A549 (cell line): ENCODE data around the gene TRIO. TPM values are rescaled to one million over a fixed set of nuclear protein-coding genes. Genes with fewer than 3 reads are reported as not detected.

Experiments used
- ATAC-seq, 2 experiments: fragments of 200-7000 bp in 1 of 2; fragments of >200 bp in 1 of 2; cut with Nextera tagmentation in 1 of 2; cut with Tn5 transposase in 1 of 2; 3 replicates each; pipeline versions ENCODE4 v1.8.0 to v1.9.1; 2018 to 2020; ENCODE audit warnings: mild to moderate bottlenecking in 1 of 2, moderate library complexity in 1 of 2
- CTCF ChIA-PET: fragments of 300-600 bp; sonication (Branson Sonifier 250); formaldehyde crosslinking; extraction: SDS; loops from one replicate; lab custom pipeline; 2021; ENCODE audit warnings: antibody characterized with exemption, inconsistent platforms; lab: Yijun Ruan, JAX
- POLR2A ChIA-PET: fragments of 350-600 bp; formaldehyde crosslinking; extraction: SDS; loops from one replicate; lab custom pipeline; 2021; ENCODE audit warnings: antibody characterized with exemption, inconsistent platforms; lab: Yijun Ruan, JAX
- DNase-seq, 2 experiments: peaks; one replicate each; pipeline versions ENCODE4 v3.0.0 to v3.0.0-alpha.2; 2011 to 2016; ENCODE audit warnings: low read depth in 1 of 2, low spot score in 1 of 2
- FAIRE-seq: peaks from 2 replicates; lab custom pipeline; 2011; peaks lifted over from hg19 to GRCh38; lab: Jason Lieb, UNC
- H3K27ac ChIP-seq, 2 experiments: fragments of >200 bp; sonication (Bioruptor Twin); formaldehyde crosslinking; 3 replicates each; pipeline ENCODE4 v1.5.1; 2016 to 2017
- H3K4me1 ChIP-seq: fragments of >200 bp; sonication (Bioruptor Twin); formaldehyde crosslinking; 3 replicates; pipeline ENCODE4 v1.6.1; 2016
- H3K4me2 ChIP-seq: fragments of >200 bp; sonication (Bioruptor Twin); formaldehyde crosslinking; 3 replicates; pipeline ENCODE4 v1.6.1; 2016
- H3K4me3 ChIP-seq: fragments of >200 bp; sonication (Bioruptor Twin); formaldehyde crosslinking; 3 replicates; pipeline ENCODE4 v1.5.1; 2016
- H3K9me3 ChIP-seq: fragments of >200 bp; sonication (Bioruptor Twin); formaldehyde crosslinking; 3 replicates; pipeline ENCODE4 v1.6.1; 2016
- BHLHE40 ChIP-seq: IDR thresholded peaks from 2 replicates; pipeline ENCODE4 v1.6.1; 2012; ENCODE audit warnings: low read depth, low read length, inconsistent platforms
- CBX8 ChIP-seq: fragments of 200-600 bp; sonication (generic); IDR thresholded peaks from 2 replicates; pipeline ENCODE4 v1.6.1; 2016
- CHD4 ChIP-seq: fragments of 200-600 bp; sonication (generic); IDR thresholded peaks from 2 replicates; pipeline ENCODE4 v1.6.1; 2016; ENCODE audit warnings: antibody characterized with exemption, mild to moderate bottlenecking, borderline replicate concordance
- EP300 ChIP-seq, 2 experiments: fragments of >200 bp; sonication (Bioruptor Twin); formaldehyde crosslinking; IDR thresholded peaks; 2 replicates in 1 of 2; 3 replicates in 1 of 2; pipeline ENCODE4 v1.6.1; 2016 to 2017
- ESRRA ChIP-seq: fragments of 150-350 bp; IDR thresholded peaks from 2 replicates; pipeline ENCODE4 v1.6.1; 2014; ENCODE audit warnings: mild to moderate bottlenecking, low read length, borderline replicate concordance
- FOSL2 ChIP-seq, 2 experiments: fragments of 450-650 bp in 1 of 2; fragments of >200 bp in 1 of 2; sonication (Bioruptor Twin) in 1 of 2; formaldehyde crosslinking; IDR thresholded peaks; 2 replicates each; pipeline versions ENCODE4 v1.5.0 to v1.6.1; 2016 to 2020; ENCODE audit warnings: mild to moderate bottlenecking in 1 of 2, moderate library complexity in 1 of 2
- GATA3 ChIP-seq: IDR thresholded peaks from 2 replicates; pipeline ENCODE4 v1.6.1; 2012; ENCODE audit warnings: borderline replicate concordance
- HDAC2 ChIP-seq: fragments of 200-600 bp; sonication (generic); IDR thresholded peaks from 2 replicates; pipeline ENCODE4 v1.6.1; 2016
- HEYL ChIP-seq: fragments of 250-450 bp; sonication (Bioruptor Pico); IDR thresholded peaks from 2 replicates; pipeline ENCODE4 v1.8.0; 2021; ENCODE audit warnings: mild to moderate bottlenecking, moderate library complexity
- HOXB5 ChIP-seq: fragments of 250-450 bp; sonication (Bioruptor Pico); IDR thresholded peaks from 2 replicates; pipeline ENCODE4 v1.5.0; 2020; ENCODE audit warnings: mild to moderate bottlenecking, moderate library complexity
- JUN ChIP-seq, 2 experiments: fragments of >200 bp; sonication (Bioruptor Twin); formaldehyde crosslinking; IDR thresholded peaks; 2 replicates in 1 of 2; 3 replicates in 1 of 2; pipeline ENCODE4 v1.6.1; 2016 to 2017
- KDM1A ChIP-seq: fragments of 200-600 bp; sonication (generic); IDR thresholded peaks from 2 replicates; pipeline ENCODE4 v1.6.1; 2016; ENCODE audit warnings: low read depth, mild to moderate bottlenecking
- MAZ ChIP-seq: fragments of 150-350 bp; IDR thresholded peaks from 2 replicates; pipeline ENCODE4 v1.6.1; 2014; ENCODE audit warnings: antibody characterized with exemption, low read depth, low read length, borderline replicate concordance
- NFE2L2 ChIP-seq: fragments of 150-350 bp; conservative IDR thresholded peaks from 2 replicates; pipeline ENCODE4 v1.6.1; 2014; ENCODE audit warnings: low read length
- POLR2A ChIP-seq: IDR thresholded peaks from 2 replicates; pipeline ENCODE4 v1.6.1; 2012; ENCODE audit warnings: mild to moderate bottlenecking, low read length
- POLR2AphosphoS2 ChIP-seq: conservative IDR thresholded peaks from 2 replicates; pipeline ENCODE4 v1.6.1; 2012; ENCODE audit warnings: low read length, improper control_type of control experiment, inconsistent platforms
- SMC3 ChIP-seq: fragments of >200 bp; sonication (Bioruptor Twin); formaldehyde crosslinking; IDR thresholded peaks from 3 replicates; pipeline ENCODE4 v1.6.1; 2018; ENCODE audit warnings: inconsistent platforms
- TFCP2L1 ChIP-seq: fragments of 250-450 bp; sonication (Bioruptor Pico); IDR thresholded peaks from 2 replicates; pipeline ENCODE4 v1.5.0; 2021; ENCODE audit warnings: mild to moderate bottlenecking
- ZSCAN20 ChIP-seq: fragments of 250-450 bp; sonication (Bioruptor Pico); IDR thresholded peaks from 2 replicates; pipeline ENCODE4 v1.8.0; 2022; ENCODE audit warnings: mild to moderate bottlenecking, moderate library complexity
- WGBS: methylation state at CpG from one replicate; pipeline ENCODE4 v1.1.6; 2017; ENCODE audit errors: missing lambda C conversion rate; 5-methylcytosine and 5-hydroxymethylcytosine counted together
- polyA plus RNA-seq, 4 experiments: library from polyadenylated mRNA; depleted of rRNA in 3 of 4; stranded (reverse); fragments of >200 nt; fragmentation: RNase III in 1 of 4; extraction: RNeasy Plus Mini Kit Qiagen cat#74134 plus additional on column Dnase treatment in 1 of 4; gene quantifications; 2 replicates in 3 of 4; 3 replicates in 1 of 4; pipeline ENCODE4 v1.2.3, GENCODE V29; 2011 to 2017
- TF ChIP-seq, protein P1 (sequence below): fragments of 200-600 bp; sonication (generic); IDR thresholded peaks from 2 replicates; pipeline ENCODE4 v1.6.1; 2016; ENCODE audit warnings: antibody characterized with exemption, mild to moderate bottlenecking, moderate library complexity
- TF ChIP-seq, protein P2 (sequence below): fragments of 250-450 bp; sonication (Bioruptor Pico); IDR thresholded peaks from 2 replicates; pipeline ENCODE4 v1.5.0; 2021; ENCODE audit warnings: mild to moderate bottlenecking, moderate library complexity, borderline replicate concordance
- TF ChIP-seq, protein P3 (sequence below): IDR thresholded peaks from 2 replicates; pipeline ENCODE4 v1.6.1; 2012
- TF ChIP-seq, protein P4 (sequence below): IDR thresholded peaks from 2 replicates; pipeline ENCODE4 v1.6.1; 2012
- TF ChIP-seq, protein P5 (sequence below): fragments of >200 bp; sonication (Bioruptor Twin); formaldehyde crosslinking; IDR thresholded peaks from 2 replicates; pipeline ENCODE4 v1.6.1; 2016

TRIO gene
- polyA plus RNA-seq, 2 of the 4 experiments (the other 2 are of a cell fraction), result 47.5 to 79.0 TPM

DNA sequence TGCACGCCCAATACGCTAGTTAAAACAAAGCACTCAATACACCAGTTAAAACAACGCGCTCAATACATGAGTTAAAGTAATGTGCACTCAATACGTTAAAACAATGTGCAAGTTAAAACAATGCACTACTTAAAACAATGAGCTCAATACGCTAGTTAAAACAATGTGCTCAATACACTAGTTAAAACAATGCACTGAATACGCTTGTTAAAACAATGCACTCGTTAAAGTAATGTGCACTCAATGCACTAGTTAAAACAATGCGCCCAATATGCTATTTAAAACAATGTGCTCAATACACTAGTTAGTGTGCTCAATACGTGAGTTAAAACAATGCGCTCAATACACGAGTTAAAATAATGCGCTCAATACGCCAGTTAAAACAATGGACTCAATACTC is 185.0 kb downstream of the TRIO start:
- TF ChIP-seq, protein P1, sequence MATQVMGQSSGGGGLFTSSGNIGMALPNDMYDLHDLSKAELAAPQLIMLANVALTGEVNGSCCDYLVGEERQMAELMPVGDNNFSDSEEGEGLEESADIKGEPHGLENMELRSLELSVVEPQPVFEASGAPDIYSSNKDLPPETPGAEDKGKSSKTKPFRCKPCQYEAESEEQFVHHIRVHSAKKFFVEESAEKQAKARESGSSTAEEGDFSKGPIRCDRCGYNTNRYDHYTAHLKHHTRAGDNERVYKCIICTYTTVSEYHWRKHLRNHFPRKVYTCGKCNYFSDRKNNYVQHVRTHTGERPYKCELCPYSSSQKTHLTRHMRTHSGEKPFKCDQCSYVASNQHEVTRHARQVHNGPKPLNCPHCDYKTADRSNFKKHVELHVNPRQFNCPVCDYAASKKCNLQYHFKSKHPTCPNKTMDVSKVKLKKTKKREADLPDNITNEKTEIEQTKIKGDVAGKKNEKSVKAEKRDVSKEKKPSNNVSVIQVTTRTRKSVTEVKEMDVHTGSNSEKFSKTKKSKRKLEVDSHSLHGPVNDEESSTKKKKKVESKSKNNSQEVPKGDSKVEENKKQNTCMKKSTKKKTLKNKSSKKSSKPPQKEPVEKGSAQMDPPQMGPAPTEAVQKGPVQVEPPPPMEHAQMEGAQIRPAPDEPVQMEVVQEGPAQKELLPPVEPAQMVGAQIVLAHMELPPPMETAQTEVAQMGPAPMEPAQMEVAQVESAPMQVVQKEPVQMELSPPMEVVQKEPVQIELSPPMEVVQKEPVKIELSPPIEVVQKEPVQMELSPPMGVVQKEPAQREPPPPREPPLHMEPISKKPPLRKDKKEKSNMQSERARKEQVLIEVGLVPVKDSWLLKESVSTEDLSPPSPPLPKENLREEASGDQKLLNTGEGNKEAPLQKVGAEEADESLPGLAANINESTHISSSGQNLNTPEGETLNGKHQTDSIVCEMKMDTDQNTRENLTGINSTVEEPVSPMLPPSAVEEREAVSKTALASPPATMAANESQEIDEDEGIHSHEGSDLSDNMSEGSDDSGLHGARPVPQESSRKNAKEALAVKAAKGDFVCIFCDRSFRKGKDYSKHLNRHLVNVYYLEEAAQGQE, result no peak
- TF ChIP-seq HOXB5 (CRISPR knock-in tag), result no peak
- no peak for TF ChIP-seq HEYL (CRISPR knock-in tag)
- no peak for TF ChIP-seq ESRRA
- no peak for TF ChIP-seq HDAC2
- TF ChIP-seq, protein P2, sequence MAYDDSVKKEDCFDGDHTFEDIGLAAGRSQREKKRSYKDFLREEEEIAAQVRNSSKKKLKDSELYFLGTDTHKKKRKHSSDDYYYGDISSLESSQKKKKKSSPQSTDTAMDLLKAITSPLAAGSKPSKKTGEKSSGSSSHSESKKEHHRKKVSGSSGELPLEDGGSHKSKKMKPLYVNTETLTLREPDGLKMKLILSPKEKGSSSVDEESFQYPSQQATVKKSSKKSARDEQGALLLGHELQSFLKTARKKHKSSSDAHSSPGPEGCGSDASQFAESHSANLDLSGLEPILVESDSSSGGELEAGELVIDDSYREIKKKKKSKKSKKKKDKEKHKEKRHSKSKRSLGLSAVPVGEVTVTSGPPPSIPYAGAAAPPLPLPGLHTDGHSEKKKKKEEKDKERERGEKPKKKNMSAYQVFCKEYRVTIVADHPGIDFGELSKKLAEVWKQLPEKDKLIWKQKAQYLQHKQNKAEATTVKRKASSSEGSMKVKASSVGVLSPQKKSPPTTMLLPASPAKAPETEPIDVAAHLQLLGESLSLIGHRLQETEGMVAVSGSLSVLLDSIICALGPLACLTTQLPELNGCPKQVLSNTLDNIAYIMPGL (CRISPR knock-in tag), result no peak
- TF ChIP-seq CBX8, result no peak
- TF ChIP-seq GATA3, result no peak
- TF ChIP-seq TFCP2L1, result no peak
- TF ChIP-seq, protein P3, sequence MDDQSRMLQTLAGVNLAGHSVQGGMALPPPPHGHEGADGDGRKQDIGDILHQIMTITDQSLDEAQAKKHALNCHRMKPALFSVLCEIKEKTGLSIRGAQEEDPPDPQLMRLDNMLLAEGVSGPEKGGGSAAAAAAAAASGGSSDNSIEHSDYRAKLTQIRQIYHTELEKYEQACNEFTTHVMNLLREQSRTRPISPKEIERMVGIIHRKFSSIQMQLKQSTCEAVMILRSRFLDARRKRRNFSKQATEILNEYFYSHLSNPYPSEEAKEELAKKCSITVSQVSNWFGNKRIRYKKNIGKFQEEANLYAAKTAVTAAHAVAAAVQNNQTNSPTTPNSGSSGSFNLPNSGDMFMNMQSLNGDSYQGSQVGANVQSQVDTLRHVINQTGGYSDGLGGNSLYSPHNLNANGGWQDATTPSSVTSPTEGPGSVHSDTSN, result no peak
- TF ChIP-seq CHD4, result no peak
- no peak for TF ChIP-seq EP300 (IDR thresholded peaks at IDR 0.05)
- TF ChIP-seq, all 56 proteins: peak for 0
- Histone ChIP-seq H3K27ac (no peak overlapping the region), H3K4me2 (no peak overlapping the region), H3K4me1 (no peaks in the 10 kb centered on the region), H3K9me3 (no peaks in the 10 kb centered on the region), H3K4me3 (no peak overlapping the region)
- FAIRE-seq (no peak), ATAC-seq (no peak), DNase-seq (no peak)
- 96% methylated on average over 14 of the region's 14 CpGs for WGBS
- ChIA-PET CTCF (interaction anchor here (0.8 to 1.9 kb wide), 3 partner anchors 23 to 341 kb away, joined by 3 to 6 read pairs (median 4); no protein-coding TSS in a partner anchor), POLR2A (no interaction called here)

DNA sequence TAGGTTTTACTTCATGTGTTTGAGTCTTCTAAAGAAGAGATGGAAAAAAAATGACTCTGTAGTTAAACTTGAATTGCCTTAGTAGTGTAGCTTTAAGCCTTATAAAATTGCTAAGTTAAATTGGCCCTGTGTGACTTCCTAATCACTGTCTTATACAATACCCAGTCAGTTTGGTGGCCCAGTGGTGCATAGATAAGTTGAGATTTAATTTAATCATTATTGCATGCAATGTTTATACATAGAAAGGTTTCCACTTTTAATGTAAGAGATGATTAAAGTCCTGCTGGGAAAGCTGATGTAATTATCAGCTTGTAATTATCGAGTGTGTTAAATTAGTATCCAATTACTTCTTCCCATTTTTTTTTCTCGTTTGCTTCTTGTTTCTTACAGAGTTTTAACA is 187.1 kb downstream of the TRIO start:
- Histone ChIP-seq H3K4me2 (no peak overlapping the region), H3K9me3 (no peaks in the 10 kb centered on the region), H3K27ac (no peak overlapping the region), H3K4me3 (no peak overlapping the region), H3K4me1 (no peaks in the 10 kb centered on the region)
- ATAC-seq, result no peak
- no peak for DNase-seq
- POLR2A ChIA-PET, result no interaction called here
- CTCF ChIA-PET, result interaction anchor here (0.6 to 1.9 kb wide), 4 partner anchors 21 to 731 kb away, joined by 3 to 4 read pairs (median 3); no protein-coding TSS in a partner anchor
- TF ChIP-seq ZSCAN20 (CRISPR knock-in tag), result no peak
- TF ChIP-seq GATA3, result no peak
- no peak for TF ChIP-seq POLR2A
- no peak for TF ChIP-seq HEYL (CRISPR knock-in tag)
- TF ChIP-seq BHLHE40, result no peak
- TF ChIP-seq FOSL2 (IDR thresholded peaks at IDR 0.05), result no peak
- no peak for TF ChIP-seq FOSL2 (CRISPR knock-in tag; IDR thresholded peaks at IDR 0.05)
- TF ChIP-seq, protein P4, sequence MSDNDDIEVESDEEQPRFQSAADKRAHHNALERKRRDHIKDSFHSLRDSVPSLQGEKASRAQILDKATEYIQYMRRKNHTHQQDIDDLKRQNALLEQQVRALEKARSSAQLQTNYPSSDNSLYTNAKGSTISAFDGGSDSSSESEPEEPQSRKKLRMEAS, result no peak
- no peak for TF ChIP-seq MAZ
- no peak for TF ChIP-seq POLR2AphosphoS2
- TF ChIP-seq, protein P5, sequence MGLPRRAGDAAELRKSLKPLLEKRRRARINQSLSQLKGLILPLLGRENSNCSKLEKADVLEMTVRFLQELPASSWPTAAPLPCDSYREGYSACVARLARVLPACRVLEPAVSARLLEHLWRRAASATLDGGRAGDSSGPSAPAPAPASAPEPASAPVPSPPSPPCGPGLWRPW, result no peak
- TF ChIP-seq TFCP2L1, result no peak
- no peak for TF ChIP-seq ESRRA
- TF ChIP-seq, protein P3, result no peak
- TF ChIP-seq KDM1A, result no peak
- no peak for TF ChIP-seq HOXB5 (CRISPR knock-in tag)
- TF ChIP-seq JUN (IDR thresholded peaks at IDR 0.05), result no peak
- TF ChIP-seq SMC3, result no peak
- TF ChIP-seq NFE2L2, result no peak
- no peak for FAIRE-seq
- WGBS, result 96% methylated on average over 2 of the region's 2 CpGs
